ENCODE data around the gene TOLLIP. TPM values are rescaled to one million over a fixed set of nuclear protein-coding genes. Genes with fewer than 3 reads are reported as not detected.
A peak's percentile ranks its signal among the peaks of the same experiment; 100 is the strongest.

The TOLLIP gene
- total and polyA plus RNA-seq, 2 of the 8 experiments (the other 6 are each of a cell fraction or from before 2014, with no cell fraction given), result 23.7 to 34.7 TPM

- Histone ChIP-seq H3K9ac (replicated peaks in 1 of 4; ENCODE audit: extremely low read depth in 1 of 4, low read depth in 3 of 4, low read length in 3 of 4) (no peak overlapping the region), H3K36me3 (ENCODE audit: control insufficient read depth in 2 of 4, insufficient read depth in 4 of 4, low read length in 3 of 4) (no peaks in the 10 kb centered on the region), H3K27me3 (replicated peaks in 1 of 4; ENCODE audit: control insufficient read depth in 3 of 4, extremely low read depth in 1 of 4, insufficient read depth in 3 of 4, low read length in 3 of 4) (no peaks in the 10 kb centered on the region), H3K4me1 (replicated peaks in 1 of 4; ENCODE audit: control insufficient read depth in 3 of 4, insufficient read depth in 4 of 4, low read length in 3 of 4) (peaks cover 0 to 12% (median 5%) of the 10 kb centered on the region in 4 experiments; a peak in 6 of 7 replicates), H3K14ac (ENCODE audit: insufficient read length) (no peak overlapping the region), H2BK12ac (ENCODE audit: low read depth, low read length) (no peak overlapping the region), H3K4ac (replicated peaks; ENCODE audit: insufficient read length, low read depth, low read length) (no peak overlapping the region), H2AK5ac (ENCODE audit: low read depth, low read length) (no peak overlapping the region), H2BK20ac (ENCODE audit: low read length) (no peak overlapping the region), H3K23ac (ENCODE audit: insufficient read length) (no peak overlapping the region), H3K23me2 (ENCODE audit: low read depth, low read length) (no peaks in the 10 kb centered on the region), H3K4me3 (ENCODE audit: extremely low read depth in 1 of 4, insufficient read depth in 2 of 4, low read depth in 3 of 4, low read length in 4 of 4) (no peak overlapping the region), H3K56ac (replicated peaks; ENCODE audit: insufficient read length, low read depth, low read length) (no peak overlapping the region), H4K5ac (ENCODE audit: insufficient read length, low read depth, low read length) (no peak overlapping the region), H4K8ac (ENCODE audit: extremely low read depth, insufficient read depth, low read length) (no peak overlapping the region), H3K9me3 (ENCODE audit: insufficient read depth in 2 of 2, low read depth in 1 of 2, low read length in 1 of 2) (no peaks in the 10 kb centered on the region; a peak in 1 of 4 replicates), H4K20me1 (replicated peaks in 1 of 2; ENCODE audit: control insufficient read depth in 1 of 2, insufficient read depth in 2 of 2, low read length in 2 of 2) (peaks cover 0 to 1% of the 10 kb centered on the region in 2 experiments), H3K79me2 (ENCODE audit: control insufficient read depth in 1 of 2, insufficient read depth in 2 of 2, low read length in 2 of 2) (no peaks in the 10 kb centered on the region), H2BK15ac (ENCODE audit: low read length) (no peak overlapping the region), H4K91ac (replicated peaks; ENCODE audit: insufficient read length, low read length) (no peak overlapping the region), H3K18ac (ENCODE audit: extremely low read depth, low read length) (no peak overlapping the region), H2AFZ (ENCODE audit: low read length) (no peak overlapping the region), H3K4me2 (ENCODE audit: insufficient read depth in 1 of 2, low read depth in 2 of 2, low read length in 2 of 2) (no peak overlapping the region), H2BK5ac (ENCODE audit: low read depth, low read length) (no peak overlapping the region), H3K79me1 (ENCODE audit: low read depth, low read length) (no peaks in the 10 kb centered on the region), H2BK120ac (replicated peaks; ENCODE audit: low read depth, low read length) (no peak overlapping the region), H3K27ac (ENCODE audit: low read depth, low read length) (no peak overlapping the region)
- DNase-seq (ENCODE audit: low read depth in 1 of 2, low spot score in 2 of 2), result peak in 1 of 2 experiments; percentile 42
- no peak for FAIRE-seq
- POLR2A ChIA-PET (ENCODE audit: partially characterized antibody), result no interaction called here
- WGBS, 2 experiments (ENCODE audit: extremely low coverage in 1 of 2, insufficient coverage in 1 of 2, insufficient read length in 1 of 2, insufficient replicate concordance in 2 of 2, low coverage in 1 of 2, low lambda C conversion rate in 2 of 2, missing lambda C conversion rate in 1 of 2), result 73% methylated on average over 14 of the region's 18 CpGs; no CpG with 5 or more reads in 1 of the 2 experiments
- CTCF ChIA-PET (ENCODE audit: partially characterized antibody), result interaction anchor here (1.4 kb wide), 1 partner anchor 115 kb away, joined by 3 read pairs; no protein-coding TSS in a partner anchor
- no peak for TF ChIP-seq HDAC2 (IDR thresholded peaks at IDR 0.05; ENCODE audit: borderline replicate concordance in 1 of 2, low read depth in 2 of 2, low read length in 2 of 2)
- TF ChIP-seq JUN (IDR thresholded peaks at IDR 0.05; ENCODE audit: low read depth, low read length), result no peak
- no peak for TF ChIP-seq POU5F1 (IDR thresholded peaks at IDR 0.05; ENCODE audit: low read depth, low read length)
- no peak for TF ChIP-seq KDM5A (IDR thresholded peaks at IDR 0.05; ENCODE audit: low read length)
- no peak for TF ChIP-seq SAP30 (IDR thresholded peaks at IDR 0.05; ENCODE audit: insufficient read depth, insufficient replicate concordance, low read length)
- TF ChIP-seq BACH1 (IDR thresholded peaks at IDR 0.05; ENCODE audit: low read length), result no peak
- TF ChIP-seq TEAD4 (IDR thresholded peaks at IDR 0.05; ENCODE audit: low read depth, low read length), result no peak
- no peak for TF ChIP-seq E2F6 (IDR thresholded peaks at IDR 0.05)
Observed at GRCh38 chr11:1228921-1229451, 80.4 kb downstream of the TOLLIP start.
